OCI-LY1 (cell line): ENCODE results near the gene SUV39H2.

Source experiments
- EZH2 ChIP-seq: fragments of 200-600 bp; sonication (generic), shearing (Covaris generic); IDR thresholded peaks from 2 replicates; pipeline ENCODE4 v1.8.0; 2017; ENCODE audit warnings: borderline replicate concordance, mixed run types, mild to moderate bottlenecking, antibody characterized with exemption, low read length, moderate library complexity, mixed read lengths
- TF ChIP-seq, protein P1 (sequence below): fragments of 200-600 bp; sonication (generic), shearing (Covaris generic); IDR thresholded peaks from 2 replicates; pipeline ENCODE4 v1.5.1; 2017; ENCODE audit warnings: mild to moderate bottlenecking, antibody characterized with exemption, low read length, moderate library complexity, mixed read lengths

DNA sequence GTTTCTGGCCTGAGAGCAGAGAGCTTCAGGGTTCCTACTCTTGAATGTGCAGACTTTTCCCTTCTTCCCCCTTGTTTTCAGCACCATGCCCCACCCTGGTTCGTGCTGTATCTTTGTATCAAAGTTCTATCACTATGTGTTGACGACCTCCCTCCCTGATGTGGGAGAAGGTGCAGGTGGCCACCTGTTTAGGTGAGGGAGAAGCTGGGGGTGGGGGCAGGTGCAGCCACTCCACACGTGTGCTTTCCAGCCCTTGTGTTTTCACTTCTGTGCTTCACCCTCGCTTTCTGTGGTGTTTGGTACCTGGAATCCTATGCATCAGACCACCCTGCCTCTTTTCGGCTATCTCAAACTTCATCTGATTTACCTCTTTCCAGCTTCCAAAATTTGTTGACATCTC lies 19.6 kb upstream of the SUV39H2 start:
- TF ChIP-seq, protein P1, sequence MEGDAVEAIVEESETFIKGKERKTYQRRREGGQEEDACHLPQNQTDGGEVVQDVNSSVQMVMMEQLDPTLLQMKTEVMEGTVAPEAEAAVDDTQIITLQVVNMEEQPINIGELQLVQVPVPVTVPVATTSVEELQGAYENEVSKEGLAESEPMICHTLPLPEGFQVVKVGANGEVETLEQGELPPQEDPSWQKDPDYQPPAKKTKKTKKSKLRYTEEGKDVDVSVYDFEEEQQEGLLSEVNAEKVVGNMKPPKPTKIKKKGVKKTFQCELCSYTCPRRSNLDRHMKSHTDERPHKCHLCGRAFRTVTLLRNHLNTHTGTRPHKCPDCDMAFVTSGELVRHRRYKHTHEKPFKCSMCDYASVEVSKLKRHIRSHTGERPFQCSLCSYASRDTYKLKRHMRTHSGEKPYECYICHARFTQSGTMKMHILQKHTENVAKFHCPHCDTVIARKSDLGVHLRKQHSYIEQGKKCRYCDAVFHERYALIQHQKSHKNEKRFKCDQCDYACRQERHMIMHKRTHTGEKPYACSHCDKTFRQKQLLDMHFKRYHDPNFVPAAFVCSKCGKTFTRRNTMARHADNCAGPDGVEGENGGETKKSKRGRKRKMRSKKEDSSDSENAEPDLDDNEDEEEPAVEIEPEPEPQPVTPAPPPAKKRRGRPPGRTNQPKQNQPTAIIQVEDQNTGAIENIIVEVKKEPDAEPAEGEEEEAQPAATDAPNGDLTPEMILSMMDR = no peak
- no peak for TF ChIP-seq EZH2
